Lower lobe of right lung (tissue), 2 donors: ENCODE data around the gene LIN7A. TPM values are rescaled to one million over a fixed set of nuclear protein-coding genes. Genes with fewer than 3 reads are reported as not detected.

ENCODE experiments used
- ATAC-seq, 2 donors: fragments of 200-7000 bp; cut with Tn5 transposase; one replicate each; pipeline ENCODE4 v1.9.1; 2020 to 2022; ENCODE audit warnings: mild to moderate bottlenecking in 2 of 2, moderate library complexity in 2 of 2
- DNase-seq: peaks from one replicate; pipeline ENCODE4 v3.0.0-alpha.2; 2020
- H3K27ac ChIP-seq: fragments of 200-600 bp; one replicate; pipeline ENCODE4 v1.8.0; 2022
- H3K27me3 ChIP-seq: fragments of 200-600 bp; one replicate; pipeline ENCODE4 v1.8.0; 2022; ENCODE audit warnings: low read depth
- H3K36me3 ChIP-seq: fragments of 200-600 bp; one replicate; pipeline ENCODE4 v1.8.0; 2022; ENCODE audit warnings: mild to moderate bottlenecking
- H3K4me1 ChIP-seq: fragments of 200-600 bp; one replicate; pipeline ENCODE4 v1.8.0; 2022
- H3K4me3 ChIP-seq: fragments of 200-600 bp; one replicate; pipeline ENCODE4 v1.8.0; 2022; ENCODE audit warnings: mild to moderate bottlenecking
- H3K9me3 ChIP-seq: fragments of 200-600 bp; one replicate; pipeline ENCODE4 v1.8.0; 2022
- CTCF ChIP-seq: fragments of 200-600 bp; IDR thresholded peaks from one replicate; pipeline ENCODE4 v1.8.0; 2022; ENCODE audit warnings: antibody characterized with exemption, mild to moderate bottlenecking
- intact Hi-C: fragments of 100-400 bp; cut with DNase I; formaldehyde crosslinking; loops from one replicate; pipeline ENCODE4 v1.11.0; 2022
- microRNA-seq: library from miRNA; unstranded; fragments of <30 nt; microRNA quantifications from one replicate; pipeline ENCODE4 v1.2.0, GENCODE V29; 2020; ENCODE audit warnings: borderline number of aligned reads
- total RNA-seq: library from RNA; stranded (reverse); fragmentation: NEBNext Ultra II Directional; extraction: Animal tissue kit (Norgen Biotek cat#: 25700); gene quantifications from one replicate; pipeline ENCODE4 v1.2.1, GENCODE V29; 2021
- donor health status: DM: no; HTN: yes; CAD: no; lungs with severe emphysema.

Gene LIN7A
- total RNA-seq, 1 donor from 2014 or later = 14.6 TPM

- Histone ChIP-seq H3K27ac (no peak overlapping the region), H3K27me3 (no peaks in the 10 kb centered on the region), H3K9me3 (no peaks in the 10 kb centered on the region), H3K4me1 (no peaks in the 10 kb centered on the region), H3K36me3 (no peaks in the 10 kb centered on the region), H3K4me3 (no peak overlapping the region)
- no peak for ATAC-seq
- no peak for DNase-seq
- TF ChIP-seq CTCF = no peak
- intact Hi-C loops = no loop called here
Measured at GRCh38 chr12:80745851-80746505, 191.8 kb downstream of the LIN7A start.

Small RNA genes lying within 50 kb of the gene (microRNA-seq; reads per million reads assigned to microRNA genes)
- gene MIR617 (not detected), gene MIR618 (not detected)

Other genes with a start within 250 kb of the LIN7A start
- not detected for gene MYF6, start 230.3 kb downstream of the LIN7A start, total RNA-seq
- gene MYF5, start 221.0 kb downstream of the LIN7A start, total RNA-seq = not detected
- gene ACSS3, start 140.1 kb upstream of the LIN7A start, total RNA-seq = 32.4 TPM